ENCODE data around the gene TRIM15.

DNA sequence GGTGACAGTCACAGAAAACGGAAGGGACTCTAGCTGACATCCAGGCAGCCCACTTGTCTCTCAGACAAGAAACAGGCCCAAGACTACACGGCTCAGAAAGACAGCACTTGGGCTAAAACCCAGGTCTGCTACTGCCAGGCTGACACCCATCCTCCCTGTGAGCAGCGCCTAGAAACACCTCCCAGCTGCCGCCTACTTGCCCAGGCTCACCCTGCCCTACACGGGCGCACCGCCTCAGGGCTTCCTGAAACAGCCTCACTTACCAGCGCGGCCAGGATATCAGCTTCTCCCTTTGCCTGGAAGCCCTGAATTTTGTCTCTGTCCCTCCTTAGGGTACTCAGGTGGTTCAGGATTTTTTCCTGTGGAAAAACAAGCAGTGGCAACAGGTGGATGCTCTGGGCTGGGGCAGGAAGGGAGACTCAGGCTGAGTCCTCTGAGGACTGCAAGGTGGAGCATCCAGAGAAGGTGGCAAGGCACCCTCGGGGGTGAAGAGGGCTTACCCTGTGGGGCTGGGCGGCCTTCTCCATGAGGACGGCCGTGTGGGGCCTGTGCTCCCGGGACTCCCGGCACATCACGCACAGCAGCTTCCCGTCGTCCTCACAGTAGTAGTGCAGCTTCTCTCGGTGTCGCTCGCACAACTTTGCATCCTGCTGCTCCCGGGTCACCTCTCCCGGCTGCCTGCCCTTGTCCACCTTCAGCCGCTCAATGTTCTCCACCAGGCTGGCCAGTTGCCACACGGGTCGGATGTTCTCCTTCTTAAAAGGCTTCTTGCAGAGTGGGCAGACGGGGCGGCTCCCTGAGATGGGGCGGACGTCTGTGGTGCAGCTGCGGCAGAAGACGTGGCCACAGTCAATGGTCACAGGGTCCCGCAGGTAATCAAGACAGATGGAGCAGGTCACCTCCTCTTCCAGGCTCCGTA is 35.1 kb downstream of the TRIM15 start:
- no peak for TF ChIP-seq POLR2A (IDR thresholded peaks at IDR 0.05)
- TF ChIP-seq, protein P1, sequence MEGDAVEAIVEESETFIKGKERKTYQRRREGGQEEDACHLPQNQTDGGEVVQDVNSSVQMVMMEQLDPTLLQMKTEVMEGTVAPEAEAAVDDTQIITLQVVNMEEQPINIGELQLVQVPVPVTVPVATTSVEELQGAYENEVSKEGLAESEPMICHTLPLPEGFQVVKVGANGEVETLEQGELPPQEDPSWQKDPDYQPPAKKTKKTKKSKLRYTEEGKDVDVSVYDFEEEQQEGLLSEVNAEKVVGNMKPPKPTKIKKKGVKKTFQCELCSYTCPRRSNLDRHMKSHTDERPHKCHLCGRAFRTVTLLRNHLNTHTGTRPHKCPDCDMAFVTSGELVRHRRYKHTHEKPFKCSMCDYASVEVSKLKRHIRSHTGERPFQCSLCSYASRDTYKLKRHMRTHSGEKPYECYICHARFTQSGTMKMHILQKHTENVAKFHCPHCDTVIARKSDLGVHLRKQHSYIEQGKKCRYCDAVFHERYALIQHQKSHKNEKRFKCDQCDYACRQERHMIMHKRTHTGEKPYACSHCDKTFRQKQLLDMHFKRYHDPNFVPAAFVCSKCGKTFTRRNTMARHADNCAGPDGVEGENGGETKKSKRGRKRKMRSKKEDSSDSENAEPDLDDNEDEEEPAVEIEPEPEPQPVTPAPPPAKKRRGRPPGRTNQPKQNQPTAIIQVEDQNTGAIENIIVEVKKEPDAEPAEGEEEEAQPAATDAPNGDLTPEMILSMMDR (IDR thresholded peaks at IDR 0.05 in 8 of 11, conservative IDR thresholded peaks at IDR 0.05 in 3 of 11), result no peak
